ENCODE results near the gene C2CD5.

The C2CD5 gene

GRCh38 chr12:22535478-22535877 lies 8.9 kb downstream of the C2CD5 start:
- peaks cover 5% of the 10 kb centered on the region; the same call in 1 of the 2 replicates for H4K20me1 ChIP-seq (ENCODE audit: low read depth, low read length)
- peaks cover 9% of the 10 kb centered on the region; the same call in 1 of the 2 replicates for H3K79me2 ChIP-seq (ENCODE audit: insufficient read depth, low read length)
- no peak overlapping the region for H3K9ac ChIP-seq (ENCODE audit: low read length)
- no peak overlapping the region for H2AFZ ChIP-seq (ENCODE audit: low read depth, low read length, severe bottlenecking)
- H3F3A ChIP-seq (ENCODE audit: insufficient read depth) = no peaks in the 10 kb centered on the region
- H3K36me3 ChIP-seq (ENCODE audit: low read length) = peaks cover 23% of the 10 kb centered on the region
- H3K9me3 ChIP-seq (ENCODE audit: insufficient read depth, low read length) = peaks cover 8% of the 10 kb centered on the region; the same call in 1 of the 2 replicates
- no peaks in the 10 kb centered on the region for H3K27me3 ChIP-seq (ENCODE audit: low read length)
- TF ChIP-seq EZH2phosphoT487 (conservative IDR thresholded peaks at IDR 0.05; ENCODE audit: low read length) (no peak), CTCF (IDR thresholded peaks at IDR 0.05; ENCODE audit: insufficient read depth, low read length, poor library complexity, severe bottlenecking) (no peak)
- H3K4me2 ChIP-seq (ENCODE audit: low read depth, low read length, poor library complexity, severe bottlenecking) = no peak overlapping the region
- no peak overlapping the region for H3K27ac ChIP-seq (ENCODE audit: low read depth, low read length)
- H3K4me3 ChIP-seq (ENCODE audit: insufficient read depth, low read length, poor library complexity, severe bottlenecking) = no peak overlapping the region
- H3K9me2 ChIP-seq (replicated peaks; ENCODE audit: insufficient read depth, low read length) = no peaks in the 10 kb centered on the region

- Histone ChIP-seq H3K4me3 (ENCODE audit: insufficient read depth, low read length, poor library complexity, severe bottlenecking) (no peak overlapping the region), H3F3A (ENCODE audit: insufficient read depth) (no peaks in the 10 kb centered on the region), H3K9me2 (replicated peaks; ENCODE audit: insufficient read depth, low read length) (no peaks in the 10 kb centered on the region), H3K4me2 (ENCODE audit: low read depth, low read length, poor library complexity, severe bottlenecking) (no peak overlapping the region), H3K9me3 (ENCODE audit: insufficient read depth, low read length) (peaks cover 8% of the 10 kb centered on the region; the same call in 1 of the 2 replicates), H3K36me3 (ENCODE audit: low read length) (peaks cover 23% of the 10 kb centered on the region), H3K9ac (ENCODE audit: low read length) (no peak overlapping the region), H3K79me2 (ENCODE audit: insufficient read depth, low read length) (peaks cover 9% of the 10 kb centered on the region; the same call in 1 of the 2 replicates), H2AFZ (ENCODE audit: low read depth, low read length, severe bottlenecking) (no peak overlapping the region), H3K27ac (ENCODE audit: low read depth, low read length) (no peak overlapping the region), H3K27me3 (ENCODE audit: low read length) (no peaks in the 10 kb centered on the region), H4K20me1 (ENCODE audit: low read depth, low read length) (peaks cover 5% of the 10 kb centered on the region; the same call in 1 of the 2 replicates)
- TF ChIP-seq CTCF (IDR thresholded peaks at IDR 0.05; ENCODE audit: insufficient read depth, low read length, poor library complexity, severe bottlenecking) (no peak), EZH2phosphoT487 (conservative IDR thresholded peaks at IDR 0.05; ENCODE audit: low read length) (no peak)
These were observed 9.3 kb downstream of the C2CD5 start for GRCh38 chr12:22535038-22535437.

GRCh38 chr12:22533155-22533554 lies 11.2 kb downstream of the C2CD5 start:
- Histone ChIP-seq H3K4me3 (ENCODE audit: insufficient read depth, low read length, poor library complexity, severe bottlenecking) (no peak overlapping the region), H3K79me2 (ENCODE audit: insufficient read depth, low read length) (0 out of 2 replicates have a peak, but pooled peaks cover 3% of the 10 kb centered on the region), H4K20me1 (ENCODE audit: low read depth, low read length) (peaks cover under 1% of the 10 kb centered on the region; the same call in 1 of the 2 replicates), H3K9me2 (replicated peaks; ENCODE audit: insufficient read depth, low read length) (no peaks in the 10 kb centered on the region), H2AFZ (ENCODE audit: low read depth, low read length, severe bottlenecking) (no peak overlapping the region), H3K36me3 (ENCODE audit: low read length) (peaks cover 23% of the 10 kb centered on the region), H3K27ac (ENCODE audit: low read depth, low read length) (no peak overlapping the region), H3K9me3 (ENCODE audit: insufficient read depth, low read length) (peaks cover 8% of the 10 kb centered on the region; the same call in 1 of the 2 replicates), H3K27me3 (ENCODE audit: low read length) (no peaks in the 10 kb centered on the region), H3K4me2 (ENCODE audit: low read depth, low read length, poor library complexity, severe bottlenecking) (no peak overlapping the region), H3K9ac (ENCODE audit: low read length) (no peak overlapping the region), H3F3A (ENCODE audit: insufficient read depth) (no peaks in the 10 kb centered on the region; the same call in 1 of the 2 replicates)
- no peak for TF ChIP-seq EZH2phosphoT487 (conservative IDR thresholded peaks at IDR 0.05; ENCODE audit: low read length)
- no peak for TF ChIP-seq CTCF (IDR thresholded peaks at IDR 0.05; ENCODE audit: insufficient read depth, low read length, poor library complexity, severe bottlenecking)

All from SU-DHL-6 (cell line).